ENCODE measurements around the gene ARL3. TPM values are rescaled to one million over a fixed set of nuclear protein-coding genes. Genes with fewer than 3 reads are reported as not detected.

Gene ARL3
- total RNA-seq, 2 experiments from 2014 or later = 0.99 to 1.3 TPM

GRCh38 chr10:102627736-102628293, 86.4 kb downstream of the ARL3 start:
- Mint-ChIP-seq H3K27me3 (no peaks in the 10 kb centered on the region), H3K4me1 (ENCODE audit: low read depth) (peaks cover 8% of the 10 kb centered on the region), H3K27ac (no peak overlapping the region), H3K4me3 (no peak overlapping the region), H3K9me3 (no peaks in the 10 kb centered on the region), H3K36me3 (ENCODE audit: low read depth) (peaks cover 13% of the 10 kb centered on the region)
- Histone ChIP-seq H3K36me3 (ENCODE audit: insufficient read depth, low read length) (peaks cover 25% of the 10 kb centered on the region), H3K27me3 (ENCODE audit: control insufficient read depth in 1 of 2, insufficient read depth in 2 of 2, low read length in 2 of 2) (no peaks in the 10 kb centered on the region), H3K9me3 (ENCODE audit: control insufficient read depth in 1 of 2, insufficient read depth in 1 of 2, low read length in 2 of 2) (no peaks in the 10 kb centered on the region), H3K27ac (ENCODE audit: low read depth in 1 of 2, low read length in 2 of 2) (no peak overlapping the region), H3K4me3 (ENCODE audit: low read length) (no peak overlapping the region), H3K4me1 (ENCODE audit: insufficient read depth, low read length) (peaks cover 10% of the 10 kb centered on the region)
- intact Hi-C loops (cut with DNase I, micrococcal nuclease) = no loop called here
- no peak for TF ChIP-seq CTCF (IDR thresholded peaks at IDR 0.05)
- POLR2A ChIA-PET = interaction anchor here (1.4 kb wide), 1 partner anchor 16 kb away, joined by 4 read pairs; the partner anchor contains the start of gene TRIM8
- ATAC-seq (ENCODE audit: poor library complexity) (no peak), DNase-seq (no peak)
- CTCF ChIA-PET = no interaction called here

GRCh38 chr10:102627291-102627735, 86.9 kb downstream of the ARL3 start:
- peaks cover 13% of the 10 kb centered on the region for H3K36me3 Mint-ChIP-seq (ENCODE audit: low read depth)
- no peaks in the 10 kb centered on the region for H3K27me3 Mint-ChIP-seq
- ChIA-PET POLR2A (interaction anchor here (0.6 to 1.1 kb wide), 2 partner anchors 8 to 839 kb away, joined by 3 read pairs; no protein-coding TSS in a partner anchor), CTCF (no interaction called here)
- H3K4me3 ChIP-seq (ENCODE audit: low read length) = no peak overlapping the region
- peaks cover 5% of the 10 kb centered on the region for H3K4me1 ChIP-seq (ENCODE audit: insufficient read depth, low read length)
- intact Hi-C loops (cut with DNase I, micrococcal nuclease) = no loop called here
- no peaks in the 10 kb centered on the region for H3K9me3 Mint-ChIP-seq
- peaks cover 25% of the 10 kb centered on the region for H3K36me3 ChIP-seq (ENCODE audit: insufficient read depth, low read length)
- TF ChIP-seq CTCF (IDR thresholded peaks at IDR 0.05) = no peak
- no peak overlapping the region for H3K27ac Mint-ChIP-seq
- H3K27me3 ChIP-seq (ENCODE audit: control insufficient read depth in 1 of 2, insufficient read depth in 2 of 2, low read length in 2 of 2) = no peaks in the 10 kb centered on the region
- H3K4me1 Mint-ChIP-seq (ENCODE audit: low read depth) = peaks cover 3% of the 10 kb centered on the region
- H3K27ac ChIP-seq (ENCODE audit: low read depth in 1 of 2, low read length in 2 of 2) = no peak overlapping the region
- H3K9me3 ChIP-seq (ENCODE audit: control insufficient read depth in 1 of 2, insufficient read depth in 1 of 2, low read length in 2 of 2) = no peaks in the 10 kb centered on the region
- DNase-seq (no peak), ATAC-seq (ENCODE audit: poor library complexity) (no peak)
- H3K4me3 Mint-ChIP-seq = no peak overlapping the region

GRCh38 chr10:102626026-102626685, 88.0 kb downstream of the ARL3 start:
- DNase-seq (no peak), ATAC-seq (ENCODE audit: poor library complexity) (no peak)
- Mint-ChIP-seq H3K4me1 (ENCODE audit: low read depth) (peaks cover 5% of the 10 kb centered on the region), H3K36me3 (ENCODE audit: low read depth) (peaks cover 11% of the 10 kb centered on the region), H3K4me3 (no peak overlapping the region), H3K27ac (no peak overlapping the region), H3K9me3 (no peaks in the 10 kb centered on the region), H3K27me3 (no peaks in the 10 kb centered on the region)
- no peaks in the 10 kb centered on the region for H3K9me3 ChIP-seq (ENCODE audit: control insufficient read depth in 1 of 2, insufficient read depth in 1 of 2, low read length in 2 of 2)
- H3K4me3 ChIP-seq (ENCODE audit: low read length) = no peak overlapping the region
- ChIA-PET CTCF (no interaction called here), POLR2A (interaction anchor here (1.1 kb wide), 1 partner anchor 10 kb away, joined by 3 read pairs; no protein-coding TSS in a partner anchor)
- H3K4me1 ChIP-seq (ENCODE audit: insufficient read depth, low read length) = peaks cover 10% of the 10 kb centered on the region
- H3K36me3 ChIP-seq (ENCODE audit: insufficient read depth, low read length) = peaks cover 27% of the 10 kb centered on the region
- no peaks in the 10 kb centered on the region for H3K27me3 ChIP-seq (ENCODE audit: control insufficient read depth in 1 of 2, insufficient read depth in 2 of 2, low read length in 2 of 2)
- TF ChIP-seq CTCF (IDR thresholded peaks at IDR 0.05) = no peak
- intact Hi-C loops (cut with DNase I, micrococcal nuclease) = no loop called here
- H3K27ac ChIP-seq (ENCODE audit: low read depth in 1 of 2, low read length in 2 of 2) = no peak overlapping the region

Measured in CD4-positive, alpha-beta T cell (primary cell).